ENCODE results near the gene PFKL. TPM values are rescaled to one million over a fixed set of nuclear protein-coding genes. Genes with fewer than 3 reads are reported as not detected.
"Not testable (repeated sequence)": the region's sequence is repeated elsewhere in the genome, so short reads cannot be mapped to it uniquely, and the experiment has no call there.

The PFKL gene
- total and polyA plus RNA-seq, 2 of the 8 experiments (the other 6 are each of a cell fraction or from before 2014, with no cell fraction given), result 80.2 to 82.3 TPM

DNA sequence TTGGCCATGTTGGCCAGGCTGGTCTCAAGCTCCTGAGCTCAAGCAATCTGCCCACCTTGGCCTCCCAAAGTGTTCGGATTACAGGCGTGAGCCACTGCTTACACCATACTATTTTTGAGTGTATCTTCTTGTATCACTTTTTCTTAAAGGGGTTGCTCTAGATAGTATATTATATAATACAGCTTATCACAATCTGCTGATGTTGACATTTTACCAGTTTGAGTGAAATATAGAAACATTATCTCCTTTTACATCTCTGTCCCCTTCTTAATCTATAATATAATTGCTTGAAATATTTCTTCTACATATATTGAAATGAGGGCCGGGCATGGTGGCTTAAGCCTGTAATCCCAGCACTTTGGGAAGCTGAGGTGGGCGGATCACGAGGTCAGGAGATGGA lies 62.0 kb downstream of the PFKL start:
- H3K4ac ChIP-seq (replicated peaks; ENCODE audit: insufficient read length, low read depth, low read length); H2BK15ac ChIP-seq (ENCODE audit: low read length); H3K23ac ChIP-seq (ENCODE audit: insufficient read length); H3K36me3 ChIP-seq (ENCODE audit: control insufficient read depth in 2 of 4, insufficient read depth in 4 of 4, low read length in 3 of 4); H3K56ac ChIP-seq (replicated peaks; ENCODE audit: insufficient read length, low read depth, low read length); H2BK5ac ChIP-seq (ENCODE audit: low read depth, low read length); H2BK12ac ChIP-seq (ENCODE audit: low read depth, low read length); H3K18ac ChIP-seq (ENCODE audit: extremely low read depth, low read length); H3K4me3 ChIP-seq (ENCODE audit: extremely low read depth in 1 of 4, insufficient read depth in 2 of 4, low read depth in 3 of 4, low read length in 4 of 4); H3K9ac ChIP-seq (replicated peaks in 1 of 4; ENCODE audit: extremely low read depth in 1 of 4, low read depth in 3 of 4, low read length in 3 of 4); H3K79me2 ChIP-seq (ENCODE audit: control insufficient read depth in 1 of 2, insufficient read depth in 2 of 2, low read length in 2 of 2); H4K8ac ChIP-seq (ENCODE audit: extremely low read depth, insufficient read depth, low read length); H3K79me1 ChIP-seq (ENCODE audit: low read depth, low read length); H3K14ac ChIP-seq (ENCODE audit: insufficient read length); H4K91ac ChIP-seq (replicated peaks; ENCODE audit: insufficient read length, low read length); FAIRE-seq; H2AFZ ChIP-seq (ENCODE audit: low read length); H3K23me2 ChIP-seq (ENCODE audit: low read depth, low read length); H4K20me1 ChIP-seq (replicated peaks in 1 of 2; ENCODE audit: control insufficient read depth in 1 of 2, insufficient read depth in 2 of 2, low read length in 2 of 2); DNase-seq (ENCODE audit: low read depth in 1 of 2, low spot score in 2 of 2); H2BK20ac ChIP-seq (ENCODE audit: low read length); H3K27ac ChIP-seq (ENCODE audit: low read depth, low read length); H2AK5ac ChIP-seq (ENCODE audit: low read depth, low read length); H2BK120ac ChIP-seq (replicated peaks; ENCODE audit: low read depth, low read length); H3K4me2 ChIP-seq (ENCODE audit: insufficient read depth in 1 of 2, low read depth in 2 of 2, low read length in 2 of 2); POLR2A ChIA-PET (ENCODE audit: partially characterized antibody); H3K27me3 ChIP-seq (replicated peaks in 1 of 4; ENCODE audit: control insufficient read depth in 3 of 4, extremely low read depth in 1 of 4, insufficient read depth in 3 of 4, low read length in 3 of 4); H3K9me3 ChIP-seq (ENCODE audit: insufficient read depth in 2 of 2, low read depth in 1 of 2, low read length in 1 of 2); H3K4me1 ChIP-seq (replicated peaks in 1 of 4; ENCODE audit: control insufficient read depth in 3 of 4, insufficient read depth in 4 of 4, low read length in 3 of 4); H4K5ac ChIP-seq (ENCODE audit: insufficient read length, low read depth, low read length): not testable (repeated sequence)
- CTCF ChIA-PET (ENCODE audit: partially characterized antibody), result interaction anchor here (1.0 to 1.2 kb wide), 3 partner anchors 9 to 99 kb away, joined by 3 to 4 read pairs (median 4); partner anchors contain the start of gene TRPM2
- WGBS, 2 experiments (ENCODE audit: extremely low coverage in 1 of 2, insufficient coverage in 1 of 2, insufficient read length in 1 of 2, insufficient replicate concordance in 2 of 2, low coverage in 1 of 2, low lambda C conversion rate in 2 of 2, missing lambda C conversion rate in 1 of 2), result 93% methylated on average over 5 of the region's 5 CpGs; no CpG with 5 or more reads in 1 of the 2 experiments

All from H1 (cell line).